HepG2 (cell line): ENCODE results near the gene CRAT. TPM values are rescaled to one million over a fixed set of nuclear protein-coding genes. Genes with fewer than 3 reads are reported as not detected.

Source experiments
- AHDC1 ChIP-seq: sonication (generic); formaldehyde crosslinking; IDR thresholded peaks from 2 replicates; pipeline ENCODE4 v1.5.1; 2020; ENCODE audit warnings: mild to moderate bottlenecking, missing genetic modification reagents, borderline replicate concordance
- CCAR2 ChIP-seq: fragments of 200-400 bp; formaldehyde crosslinking; optimal IDR thresholded peaks from 2 replicates; pipeline ENCODE3; 2018; ENCODE audit warnings: low read depth, mild to moderate bottlenecking, low read length, moderate library complexity
- CSRNP1 ChIP-seq: sonication (generic); formaldehyde crosslinking; IDR thresholded peaks from 2 replicates; pipeline ENCODE4 v1.8.1; 2023; ENCODE audit warnings: mild to moderate bottlenecking, missing genetic modification reagents
- KDM2A ChIP-seq: sonication (generic); formaldehyde crosslinking; IDR thresholded peaks from 2 replicates; pipeline ENCODE4 v1.4.0; 2020; ENCODE audit warnings: low read depth, missing genetic modification reagents, borderline replicate concordance
- MBNL3 ChIP-seq: fragments of 250-450 bp; sonication (Bioruptor Pico); conservative IDR thresholded peaks from 2 replicates; pipeline ENCODE4 v1.8.0; 2022; ENCODE audit warnings: mild to moderate bottlenecking, inconsistent platforms
- NONO ChIP-seq, 2 experiments: fragments of 450-650 bp in 1 of 2; sonication (generic) in 1 of 2; formaldehyde crosslinking in 1 of 2; IDR thresholded peaks in 1 of 2; conservative IDR thresholded peaks in 1 of 2; 2 replicates each; pipeline versions ENCODE4 v1.6.1 to v1.8.0; 2017 to 2022; ENCODE audit warnings: mild to moderate bottlenecking in 1 of 2, missing genetic modification reagents in 1 of 2, moderate library complexity in 1 of 2
- PTBP1 ChIP-seq: fragments of 200-400 bp; formaldehyde crosslinking; IDR thresholded peaks from 2 replicates; pipeline ENCODE4 v1.6.1; 2018; ENCODE audit warnings: low read length, low read depth; ENCODE audit not compliant: poor library complexity, severe bottlenecking
- ZMYM4 ChIP-seq: sonication (generic); formaldehyde crosslinking; IDR thresholded peaks from 2 replicates; pipeline ENCODE4 v1.8.1; 2023; ENCODE audit warnings: mild to moderate bottlenecking, missing genetic modification reagents
- ZNF18 ChIP-seq: sonication (generic); formaldehyde crosslinking; IDR thresholded peaks from 2 replicates; pipeline ENCODE4 v1.8.0; 2022; ENCODE audit warnings: mild to moderate bottlenecking, missing genetic modification reagents; ENCODE audit not compliant: insufficient replicate concordance
- ZNF441 ChIP-seq: sonication (generic); formaldehyde crosslinking; IDR thresholded peaks from 2 replicates; pipeline ENCODE4 v1.7.0; 2021; ENCODE audit warnings: missing genetic modification reagents, borderline replicate concordance
- ZNF510 ChIP-seq: sonication (generic); formaldehyde crosslinking; IDR thresholded peaks from 2 replicates; pipeline ENCODE4 v1.4.0; 2020; ENCODE audit warnings: low read depth, mild to moderate bottlenecking, missing genetic modification reagents
- ZNF512B ChIP-seq: sonication (generic); formaldehyde crosslinking; IDR thresholded peaks from 2 replicates; pipeline ENCODE4 v1.5.1; 2020; ENCODE audit warnings: missing genetic modification reagents, mild to moderate bottlenecking, borderline replicate concordance
- ZNF768 ChIP-seq: sonication (generic); formaldehyde crosslinking; IDR thresholded peaks from 2 replicates; pipeline ENCODE4 v1.4.0; 2020; ENCODE audit warnings: missing genetic modification reagents
- polyA plus RNA-seq, 8 experiments: library from polyadenylated mRNA; depleted of rRNA in 3 of 8; stranded (reverse) in 7 of 8; unstranded in 1 of 8; fragments of >200 nt; fragmentation: Illumina TruSeq in 4 of 8; extraction: Trizol in 4 of 8; gene quantifications; 2 replicates each; pipeline versions ENCODE4 v1.2.1 to v1.2.3, GENCODE V29; 2011 to 2016; ENCODE audit warnings: low read depth in 4 of 8, missing spikeins in 1 of 8, mixed read lengths in 1 of 8; ENCODE audit not compliant: insufficient read depth in 1 of 8
- total RNA-seq, 5 experiments: library from RNA; depleted of rRNA; stranded (reverse); fragments of >200 nt; fragmentation: Illumina TruSeq; extraction: Trizol; gene quantifications; 2 replicates each; pipeline ENCODE4 v1.2.3, GENCODE V29; 2016; ENCODE audit warnings: low read depth in 1 of 5

CRAT gene
- total and polyA plus RNA-seq, 2 of the 13 experiments (the other 11 are each of a cell fraction or from before 2014, with no cell fraction given) = 26.1 to 26.6 TPM

DNA sequence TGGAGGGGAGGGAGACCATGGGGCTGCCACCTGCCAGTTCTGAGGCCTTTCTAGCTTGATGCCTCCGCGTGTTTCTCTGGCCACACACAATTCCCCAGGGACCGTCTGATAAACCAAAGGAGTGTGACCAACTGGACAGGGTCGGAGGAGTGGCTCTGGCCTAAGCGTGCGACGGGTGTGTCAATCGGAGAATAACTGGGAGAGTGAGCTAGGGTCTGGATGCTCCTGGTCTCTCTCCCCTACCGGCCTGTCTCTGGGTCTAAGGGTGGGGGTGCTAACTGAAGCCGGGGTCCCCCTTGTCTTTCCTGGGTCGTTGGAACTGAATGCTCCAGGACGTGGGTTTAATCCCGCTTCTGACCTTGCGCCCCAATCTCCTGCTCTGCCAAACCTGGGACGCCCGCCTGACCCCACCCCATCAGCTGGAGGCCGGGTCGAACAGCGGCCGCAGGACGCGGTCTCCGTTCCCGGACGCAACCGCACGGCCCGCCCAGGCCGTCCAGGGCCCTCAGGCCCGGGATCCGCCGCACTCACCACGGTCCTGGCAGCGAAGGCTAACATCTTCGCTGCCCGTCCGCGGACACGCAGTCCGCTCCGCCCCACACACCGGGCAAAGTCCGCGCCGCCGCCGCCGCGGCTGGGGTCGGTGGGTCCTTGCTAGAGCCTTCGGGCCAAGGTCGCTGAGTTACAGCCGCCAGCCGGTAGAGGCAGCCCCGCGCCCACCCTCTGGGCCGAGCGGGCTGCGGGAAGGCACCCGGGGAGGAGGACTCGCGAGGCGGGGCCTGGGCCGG, 447 bp downstream of the CRAT start (continued):
- no peak for TF ChIP-seq NONO (IDR thresholded peaks at IDR 0.05)
- 0 out of 2 replicates have a peak, but pooled peaks have one; percentile 52 for TF ChIP-seq NONO (CRISPR knock-in tag; conservative IDR thresholded peaks at IDR 0.05)
- peak; percentile 92 for TF ChIP-seq ZNF18 (CRISPR knock-in tag)
- no peak for TF ChIP-seq CCAR2
- peak; percentile 96 for TF ChIP-seq ZNF441 (CRISPR knock-in tag)
- peak; percentile 95 for TF ChIP-seq ZMYM4 (CRISPR knock-in tag)
- no peak for TF ChIP-seq CSRNP1 (CRISPR knock-in tag)
- TF ChIP-seq KDM2A = peak; percentile 51; the same call in 1 of the 2 replicates
- no peak for TF ChIP-seq ZNF512B
- TF ChIP-seq MBNL3 (CRISPR knock-in tag) = no peak
- peak; percentile 62; the same call in 1 of the 2 replicates for TF ChIP-seq ZNF768 (CRISPR knock-in tag)
- TF ChIP-seq PTBP1 = no peak
- TF ChIP-seq AHDC1 (CRISPR knock-in tag) = no peak
- no peak for TF ChIP-seq ZNF510 (CRISPR knock-in tag)
